Mesendoderm (in vitro differentiated cells): ENCODE data around the gene PCDH15.

Source experiments
- DNase-seq: peaks from one replicate; pipeline ENCODE4 v3.0.0; 2013
- H2AK5ac ChIP-seq: 2 replicates; pipeline ENCODE4 v1.6.1; 2013; ENCODE audit warnings: low read length, inconsistent platforms
- H2BK120ac ChIP-seq: 2 replicates; pipeline ENCODE4 v1.6.1; 2013; ENCODE audit warnings: low read depth, mild to moderate bottlenecking, low read length, moderate library complexity, mixed read lengths
- H2BK15ac ChIP-seq: replicated peaks from 2 replicates; pipeline ENCODE4 v1.6.1; 2013; ENCODE audit warnings: low read depth, mild to moderate bottlenecking, moderate library complexity
- H2BK5ac ChIP-seq: 2 replicates; pipeline ENCODE4 v1.6.1; 2013; ENCODE audit warnings: low read length, inconsistent platforms
- H3K18ac ChIP-seq: 2 replicates; pipeline ENCODE4 v1.6.1; 2013; ENCODE audit warnings: mild to moderate bottlenecking, low read length, mixed read lengths
- H3K23ac ChIP-seq: one replicate; pipeline ENCODE4 v1.6.1; 2013; ENCODE audit warnings: low read length
- H3K27ac ChIP-seq: 2 replicates; pipeline ENCODE4 v1.5.1; 2013; ENCODE audit warnings: low read depth, mild to moderate bottlenecking, inconsistent platforms, low read length, moderate library complexity
- H3K27me3 ChIP-seq: 2 replicates; pipeline ENCODE4 v1.6.1; 2013; ENCODE audit warnings: low read length, control low read depth, mild to moderate bottlenecking, inconsistent platforms; ENCODE audit not compliant: insufficient read depth, poor library complexity
- H3K36me3 ChIP-seq: 2 replicates; pipeline ENCODE4 v1.6.1; 2013; ENCODE audit warnings: low read length, inconsistent platforms; ENCODE audit not compliant: control insufficient read depth, insufficient read depth
- H3K4ac ChIP-seq: one replicate; pipeline ENCODE4 v1.6.1; 2013; ENCODE audit warnings: low read depth, mild to moderate bottlenecking, low read length, moderate library complexity
- H3K4me1 ChIP-seq: 2 replicates; pipeline ENCODE4 v1.6.1; 2013; ENCODE audit warnings: low read depth, low read length, inconsistent platforms; ENCODE audit not compliant: control insufficient read depth
- H3K4me2 ChIP-seq: 2 replicates; pipeline ENCODE4 v1.6.1; 2013; ENCODE audit warnings: low read length
- H3K4me3 ChIP-seq: 2 replicates; pipeline ENCODE4 v1.5.1; 2013; ENCODE audit warnings: mild to moderate bottlenecking, low read length
- H3K56ac ChIP-seq: one replicate; pipeline ENCODE4 v1.6.1; 2013; ENCODE audit warnings: low read length
- H3K79me1 ChIP-seq: 2 replicates; pipeline ENCODE4 v1.6.1; 2013; ENCODE audit warnings: low read length, inconsistent platforms
- H3K79me2 ChIP-seq: 2 replicates; pipeline ENCODE4 v1.6.1; 2013; ENCODE audit warnings: mild to moderate bottlenecking, low read length; ENCODE audit not compliant: control insufficient read depth, insufficient read depth
- H3K9ac ChIP-seq: 2 replicates; pipeline ENCODE4 v1.6.1; 2013; ENCODE audit warnings: low read length, inconsistent platforms
- H4K5ac ChIP-seq: one replicate; pipeline ENCODE4 v1.6.1; 2013; ENCODE audit warnings: low read length
- H4K8ac ChIP-seq: one replicate; pipeline ENCODE4 v1.6.1; 2013; ENCODE audit warnings: low read depth, mild to moderate bottlenecking, control low read depth, low read length, moderate library complexity
- WGBS: extraction: QIAGEN DNeasy Blood & Tissue Kit; methylation state at CpG from one replicate; pipeline ENCODE4 v1.1.7; 2013; ENCODE audit warnings: low lambda C conversion rate, missing lambda C conversion rate; ENCODE audit not compliant: insufficient coverage; ENCODE audit errors: extremely low coverage; 5-methylcytosine and 5-hydroxymethylcytosine counted together

Gene PCDH15

GRCh38 chr10:54745436-54745835 lies 55.6 kb downstream of the PCDH15 start:
- H3K79me1 ChIP-seq = no peaks in the 10 kb centered on the region
- DNase-seq = no peak
- no peak overlapping the region for H3K4me2 ChIP-seq
- H3K9ac ChIP-seq = no peak overlapping the region
- no peak overlapping the region for H3K4me3 ChIP-seq
- H3K27me3 ChIP-seq = no peaks in the 10 kb centered on the region
- WGBS = no CpG with 5 or more reads among the region's 2 CpGs
- no peak overlapping the region for H4K5ac ChIP-seq
- no peak overlapping the region for H3K27ac ChIP-seq
- no peak overlapping the region for H3K18ac ChIP-seq
- H2BK5ac ChIP-seq = no peak overlapping the region
- no peaks in the 10 kb centered on the region for H3K36me3 ChIP-seq
- no peak overlapping the region for H2AK5ac ChIP-seq
- no peaks in the 10 kb centered on the region for H3K4me1 ChIP-seq
- no peak overlapping the region for H3K23ac ChIP-seq
- H2BK15ac ChIP-seq = no peak overlapping the region
- H2BK120ac ChIP-seq = no peak overlapping the region
- H3K4ac ChIP-seq = no peak overlapping the region
- H3K79me2 ChIP-seq = no peaks in the 10 kb centered on the region
- no peak overlapping the region for H3K56ac ChIP-seq
- no peak overlapping the region for H4K8ac ChIP-seq

GRCh38 chr10:54742416-54742815 lies 58.6 kb downstream of the PCDH15 start:
- Histone ChIP-seq H2AK5ac (no peak overlapping the region), H3K9ac (no peak overlapping the region), H3K79me2 (no peaks in the 10 kb centered on the region), H3K56ac (no peak overlapping the region), H3K4me1 (no peaks in the 10 kb centered on the region), H3K4me3 (no peak overlapping the region), H3K36me3 (no peaks in the 10 kb centered on the region), H4K8ac (no peak overlapping the region), H3K4me2 (no peak overlapping the region), H2BK15ac (no peak overlapping the region), H3K23ac (no peak overlapping the region), H3K4ac (no peak overlapping the region), H3K18ac (no peak overlapping the region), H4K5ac (no peak overlapping the region), H3K79me1 (no peaks in the 10 kb centered on the region), H3K27me3 (no peaks in the 10 kb centered on the region), H3K27ac (no peak overlapping the region), H2BK5ac (no peak overlapping the region), H2BK120ac (no peak overlapping the region)
- no CpG with 5 or more reads among the region's 4 CpGs for WGBS
- DNase-seq = no peak

DNA sequence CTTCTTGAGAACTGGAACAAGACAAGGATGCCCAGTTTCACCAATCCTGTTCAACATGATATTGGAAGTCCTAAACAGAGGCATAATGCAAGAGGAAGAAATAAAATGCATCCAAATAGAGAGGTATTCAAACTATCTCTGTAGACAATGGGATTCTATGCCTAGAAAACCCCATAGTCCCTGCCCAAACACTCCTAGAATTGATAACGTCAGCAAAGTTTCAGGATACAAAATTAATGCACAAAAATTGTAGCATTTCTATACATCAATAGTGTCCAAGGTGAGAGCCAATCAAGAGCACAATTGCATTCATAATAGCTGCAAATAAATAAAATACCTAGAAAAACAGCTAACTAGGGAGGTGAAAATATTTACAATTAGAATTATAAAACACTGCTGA lies 72.5 kb downstream of the PCDH15 start:
- Histone ChIP-seq H3K4ac (no peak overlapping the region), H2BK5ac (no peak overlapping the region), H3K23ac (no peak overlapping the region), H3K27me3 (no peaks in the 10 kb centered on the region), H3K4me1 (no peaks in the 10 kb centered on the region), H3K36me3 (no peaks in the 10 kb centered on the region), H2BK15ac (no peak overlapping the region), H3K56ac (no peak overlapping the region), H3K4me2 (no peak overlapping the region), H2BK120ac (no peak overlapping the region), H4K5ac (no peak overlapping the region), H3K27ac (no peak overlapping the region), H3K79me1 (no peaks in the 10 kb centered on the region), H3K9ac (no peak overlapping the region), H3K18ac (no peak overlapping the region), H2AK5ac (no peak overlapping the region), H3K4me3 (no peak overlapping the region), H4K8ac (no peak overlapping the region), H3K79me2 (no peaks in the 10 kb centered on the region)
- no CpG with 5 or more reads among the region's 1 CpG for WGBS
- no peak for DNase-seq

GRCh38 chr10:54722075-54722474 lies 79.0 kb downstream of the PCDH15 start:
- Histone ChIP-seq H2BK120ac (no peak overlapping the region), H3K56ac (no peak overlapping the region), H3K27ac (no peak overlapping the region), H3K4me1 (no peaks in the 10 kb centered on the region), H3K79me2 (no peaks in the 10 kb centered on the region), H4K5ac (no peak overlapping the region), H3K36me3 (no peaks in the 10 kb centered on the region), H4K8ac (no peak overlapping the region), H2AK5ac (no peak overlapping the region), H2BK15ac (no peak overlapping the region), H3K4me2 (no peak overlapping the region), H3K4ac (no peak overlapping the region), H3K18ac (no peak overlapping the region), H2BK5ac (no peak overlapping the region), H3K79me1 (no peaks in the 10 kb centered on the region), H3K4me3 (no peak overlapping the region), H3K23ac (no peak overlapping the region), H3K27me3 (no peaks in the 10 kb centered on the region), H3K9ac (no peak overlapping the region)
- DNase-seq = no peak
- no CpG with 5 or more reads among the region's 1 CpG for WGBS

- Histone ChIP-seq H3K23ac (no peak overlapping the region), H3K18ac (no peak overlapping the region), H3K36me3 (no peaks in the 10 kb centered on the region), H4K8ac (no peak overlapping the region), H4K5ac (no peak overlapping the region), H3K27me3 (no peaks in the 10 kb centered on the region), H2BK5ac (no peak overlapping the region), H3K4ac (no peak overlapping the region), H3K4me1 (no peaks in the 10 kb centered on the region), H2BK120ac (no peak overlapping the region), H3K4me2 (no peak overlapping the region), H3K27ac (no peak overlapping the region), H2BK15ac (no peak overlapping the region), H3K4me3 (no peak overlapping the region), H3K79me1 (no peaks in the 10 kb centered on the region), H3K9ac (no peak overlapping the region), H3K79me2 (no peaks in the 10 kb centered on the region), H3K56ac (no peak overlapping the region), H2AK5ac (no peak overlapping the region)
- peak; percentile 21 for DNase-seq
- no CpG with 5 or more reads among the region's 3 CpGs for WGBS
Observed at GRCh38 chr10:54710918-54711317, 90.1 kb downstream of the PCDH15 start.

GRCh38 chr10:54708591-54708990 lies 92.4 kb downstream of the PCDH15 start:
- Histone ChIP-seq H2BK5ac (no peak overlapping the region), H3K18ac (no peak overlapping the region), H3K4me3 (no peak overlapping the region), H2BK120ac (no peak overlapping the region), H3K79me1 (no peaks in the 10 kb centered on the region), H3K79me2 (no peaks in the 10 kb centered on the region), H3K4ac (no peak overlapping the region), H2AK5ac (no peak overlapping the region), H3K9ac (no peak overlapping the region), H3K27ac (no peak overlapping the region), H2BK15ac (no peak overlapping the region), H3K56ac (no peak overlapping the region), H3K36me3 (no peaks in the 10 kb centered on the region), H3K27me3 (no peaks in the 10 kb centered on the region), H3K4me1 (no peaks in the 10 kb centered on the region), H3K23ac (no peak overlapping the region), H4K8ac (no peak overlapping the region), H3K4me2 (no peak overlapping the region), H4K5ac (no peak overlapping the region)
- DNase-seq = no peak
- no CpG with 5 or more reads among the region's 8 CpGs for WGBS
